GM20000 (cell line): ENCODE data around the gene RBP5.

ENCODE experiments used
- DNase-seq: peaks from one replicate; pipeline ENCODE4 v3.0.0; 2012; ENCODE audit warnings: low spot score
- CTCF ChIP-seq: IDR thresholded peaks from 2 replicates; pipeline ENCODE4 v1.5.1; 2012; ENCODE audit warnings: mild to moderate bottlenecking, control low read depth; ENCODE audit errors: extremely low read depth, missing control alignments

Gene RBP5

GRCh38 chr12:7114851-7115250 lies 13.8 kb downstream of the RBP5 start:
- no peak for DNase-seq
- no peak for TF ChIP-seq CTCF

- TF ChIP-seq CTCF, result no peak
- DNase-seq, result no peak
Observed at GRCh38 chr12:7114008-7114407, 14.7 kb downstream of the RBP5 start.

- peak; percentile 64 for DNase-seq
- TF ChIP-seq CTCF, result peak; percentile 88
Observed at GRCh38 chr12:7113389-7113871, 15.3 kb downstream of the RBP5 start.

GRCh38 chr12:7112041-7112440 lies 16.6 kb downstream of the RBP5 start:
- no peak for DNase-seq
- no peak for TF ChIP-seq CTCF

GRCh38 chr12:7110661-7111060 lies 18.0 kb downstream of the RBP5 start:
- DNase-seq, result no peak
- no peak for TF ChIP-seq CTCF

- no peak for DNase-seq
- no peak for TF ChIP-seq CTCF
Observed at GRCh38 chr12:7109572-7109920, 19.1 kb downstream of the RBP5 start.

GRCh38 chr12:7108796-7109571 lies 19.7 kb downstream of the RBP5 start, which contains the start of gene C1RL:
Gene C1RL, minus strand, starts transcription at chr12:7109214. Its CDS starts 34 bp downstream, at chr12:7109180.
- peak; percentile 95 for TF ChIP-seq CTCF
- DNase-seq, result peak; percentile 64
